Neural cell (in vitro differentiated cells): ENCODE data around the gene RIMS1. TPM values are rescaled to one million over a fixed set of nuclear protein-coding genes. Genes with fewer than 3 reads are reported as not detected.

Experiments
- H2AFZ ChIP-seq: fragments of 200-600, 300-800 bp; sonication (generic), shearing (Covaris generic); 2 replicates; pipeline ENCODE4 v1.6.0; 2014; ENCODE audit warnings: low read depth, mild to moderate bottlenecking, antibody characterized with exemption, low read length, moderate library complexity
- H3F3A ChIP-seq: fragments of 200-600 bp; shearing (Covaris generic); 2 replicates; pipeline ENCODE4 v1.6.1; 2016; ENCODE audit warnings: mild to moderate bottlenecking, moderate library complexity, mixed read lengths, antibody characterized with exemption, low read length; ENCODE audit not compliant: insufficient read depth, poor library complexity, severe bottlenecking
- H3K27ac ChIP-seq: fragments of 200-600, 300-800 bp; sonication (generic), shearing (Covaris generic); 2 replicates; pipeline ENCODE4 v1.5.1; 2014; ENCODE audit warnings: mild to moderate bottlenecking, low read length, moderate library complexity
- H3K27me3 ChIP-seq: fragments of 300-800, 200-600 bp; sonication (generic), shearing (Covaris generic); 2 replicates; pipeline ENCODE4 v1.6.0; 2014; ENCODE audit warnings: mild to moderate bottlenecking, low read depth, low read length, moderate library complexity; ENCODE audit not compliant: insufficient read depth
- H3K36me3 ChIP-seq: fragments of 300-800, 200-600 bp; sonication (generic), shearing (Covaris generic); 2 replicates; pipeline ENCODE4 v1.5.1; 2014; ENCODE audit warnings: mild to moderate bottlenecking, antibody characterized with exemption, low read length, moderate library complexity; ENCODE audit not compliant: insufficient read depth
- H3K4me2 ChIP-seq: fragments of 300-800, 200-600 bp; sonication (generic), shearing (Covaris generic); 2 replicates; pipeline ENCODE4 v1.6.0; 2014; ENCODE audit warnings: mild to moderate bottlenecking, low read length
- H3K4me3 ChIP-seq: fragments of 300-800, 200-600 bp; sonication (generic), shearing (Covaris generic); 2 replicates; pipeline ENCODE4 v1.5.1; 2014; ENCODE audit warnings: mild to moderate bottlenecking, low read length, moderate library complexity
- H3K79me2 ChIP-seq: fragments of 200-600 bp; shearing (Covaris generic); replicated peaks from 2 replicates; pipeline ENCODE4 v1.6.0; 2014; ENCODE audit warnings: mild to moderate bottlenecking, low read length, moderate library complexity; ENCODE audit not compliant: insufficient read depth
- H3K9ac ChIP-seq: fragments of 300-800, 200-600 bp; sonication (generic), shearing (Covaris generic); 2 replicates; pipeline ENCODE4 v1.6.1; 2016; ENCODE audit warnings: mild to moderate bottlenecking, low read length, mixed read lengths
- H3K9me2 ChIP-seq: fragments of 200-600 bp; shearing (Covaris generic); 2 replicates; pipeline ENCODE4 v1.6.1; 2016; ENCODE audit warnings: mild to moderate bottlenecking, low read length, mixed read lengths; ENCODE audit not compliant: insufficient read depth
- H3K9me3 ChIP-seq: fragments of 200-600, 300-800 bp; sonication (generic), shearing (Covaris generic); 2 replicates; pipeline ENCODE4 v1.6.1; 2016; ENCODE audit warnings: mild to moderate bottlenecking, mixed run types, low read length, moderate library complexity, mixed read lengths
- H4K20me1 ChIP-seq: fragments of 200-600 bp; shearing (Covaris generic); 2 replicates; pipeline ENCODE4 v1.6.1; 2016; ENCODE audit warnings: mild to moderate bottlenecking, mixed run types; ENCODE audit not compliant: insufficient read depth
- EP300 ChIP-seq: fragments of 450-650 bp; conservative IDR thresholded peaks from 2 replicates; pipeline ENCODE4 v1.6.1; 2014; ENCODE audit warnings: antibody characterized with exemption, mild to moderate bottlenecking, moderate library complexity; ENCODE audit not compliant: poor library complexity, severe bottlenecking
- EZH2 ChIP-seq: fragments of 200-600, 300-800 bp; shearing (Covaris generic), sonication (generic); IDR thresholded peaks from 2 replicates; pipeline ENCODE4 v1.6.1; 2014; ENCODE audit warnings: antibody characterized with exemption, low read length, borderline replicate concordance, mild to moderate bottlenecking; ENCODE audit not compliant: insufficient read depth, poor library complexity, severe bottlenecking
- MXI1 ChIP-seq: fragments of 450-650 bp; conservative IDR thresholded peaks from 2 replicates; pipeline ENCODE4 v1.6.1; 2014; ENCODE audit warnings: antibody characterized with exemption, mild to moderate bottlenecking; ENCODE audit not compliant: poor library complexity, severe bottlenecking
- POLR2AphosphoS5 ChIP-seq: IDR thresholded peaks from 2 replicates; pipeline ENCODE4 v1.6.1; 2012
- RAD21 ChIP-seq: fragments of 450-650 bp; conservative IDR thresholded peaks from 2 replicates; pipeline ENCODE4 v1.6.1; 2014; ENCODE audit warnings: antibody characterized with exemption, mild to moderate bottlenecking, moderate library complexity
- SMC3 ChIP-seq: fragments of 450-650 bp; conservative IDR thresholded peaks from 2 replicates; pipeline ENCODE4 v1.6.1; 2014; ENCODE audit warnings: antibody characterized with exemption, mild to moderate bottlenecking, moderate library complexity; ENCODE audit not compliant: poor library complexity
- TAF1 ChIP-seq: IDR thresholded peaks from 2 replicates; pipeline ENCODE4 v1.6.1; 2012; ENCODE audit warnings: low read depth
- polyA plus RNA-seq: library from polyadenylated mRNA; depleted of rRNA; stranded (reverse); fragments of >200 nt; gene quantifications from 2 replicates; pipeline ENCODE4 v1.2.3, GENCODE V29; 2014
- TF ChIP-seq, protein P1 (sequence below): IDR thresholded peaks from 2 replicates; pipeline ENCODE4 v1.6.1; 2012; ENCODE audit warnings: borderline replicate concordance
- TF ChIP-seq, protein P2 (sequence below): fragments of 450-650 bp; IDR thresholded peaks from 2 replicates; pipeline ENCODE4 v1.5.1; 2014; ENCODE audit warnings: antibody characterized with exemption, mild to moderate bottlenecking, moderate library complexity; ENCODE audit not compliant: poor library complexity, severe bottlenecking

RIMS1 gene
- polyA plus RNA-seq, 1 donor from 2014 or later, result 17.8 TPM

DNA sequence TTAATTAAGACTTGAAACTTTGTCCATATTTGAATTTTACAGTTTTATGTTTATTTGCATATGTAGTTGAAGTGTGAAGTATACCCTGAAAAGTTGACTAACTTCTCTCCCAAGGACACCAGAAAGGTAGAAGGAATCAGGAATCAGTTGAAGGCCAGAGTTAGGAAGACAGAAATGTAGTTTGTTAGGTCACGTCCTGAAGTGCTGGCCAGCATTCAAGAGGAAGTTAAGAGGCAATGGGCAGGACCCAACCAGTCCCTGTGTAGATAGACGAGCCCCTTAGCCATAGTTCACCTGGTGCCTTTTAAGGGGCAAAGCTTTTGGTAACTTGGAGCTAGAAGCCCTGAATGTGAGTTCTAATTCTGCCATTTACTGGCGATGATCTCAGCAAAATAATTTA, 485.1 kb downstream of the RIMS1 start:
- H3K79me2 ChIP-seq, result no peaks in the 10 kb centered on the region
- no peak overlapping the region for H3K9ac ChIP-seq
- no peaks in the 10 kb centered on the region for H3F3A ChIP-seq
- no peak overlapping the region for H3K27ac ChIP-seq
- H3K36me3 ChIP-seq, result no peaks in the 10 kb centered on the region
- no peak overlapping the region for H3K4me3 ChIP-seq
- no peak overlapping the region for H3K4me2 ChIP-seq
- no peak for TF ChIP-seq EP300
- no peak for TF ChIP-seq RAD21
- no peak for TF ChIP-seq POLR2AphosphoS5
- TF ChIP-seq, protein P1, sequence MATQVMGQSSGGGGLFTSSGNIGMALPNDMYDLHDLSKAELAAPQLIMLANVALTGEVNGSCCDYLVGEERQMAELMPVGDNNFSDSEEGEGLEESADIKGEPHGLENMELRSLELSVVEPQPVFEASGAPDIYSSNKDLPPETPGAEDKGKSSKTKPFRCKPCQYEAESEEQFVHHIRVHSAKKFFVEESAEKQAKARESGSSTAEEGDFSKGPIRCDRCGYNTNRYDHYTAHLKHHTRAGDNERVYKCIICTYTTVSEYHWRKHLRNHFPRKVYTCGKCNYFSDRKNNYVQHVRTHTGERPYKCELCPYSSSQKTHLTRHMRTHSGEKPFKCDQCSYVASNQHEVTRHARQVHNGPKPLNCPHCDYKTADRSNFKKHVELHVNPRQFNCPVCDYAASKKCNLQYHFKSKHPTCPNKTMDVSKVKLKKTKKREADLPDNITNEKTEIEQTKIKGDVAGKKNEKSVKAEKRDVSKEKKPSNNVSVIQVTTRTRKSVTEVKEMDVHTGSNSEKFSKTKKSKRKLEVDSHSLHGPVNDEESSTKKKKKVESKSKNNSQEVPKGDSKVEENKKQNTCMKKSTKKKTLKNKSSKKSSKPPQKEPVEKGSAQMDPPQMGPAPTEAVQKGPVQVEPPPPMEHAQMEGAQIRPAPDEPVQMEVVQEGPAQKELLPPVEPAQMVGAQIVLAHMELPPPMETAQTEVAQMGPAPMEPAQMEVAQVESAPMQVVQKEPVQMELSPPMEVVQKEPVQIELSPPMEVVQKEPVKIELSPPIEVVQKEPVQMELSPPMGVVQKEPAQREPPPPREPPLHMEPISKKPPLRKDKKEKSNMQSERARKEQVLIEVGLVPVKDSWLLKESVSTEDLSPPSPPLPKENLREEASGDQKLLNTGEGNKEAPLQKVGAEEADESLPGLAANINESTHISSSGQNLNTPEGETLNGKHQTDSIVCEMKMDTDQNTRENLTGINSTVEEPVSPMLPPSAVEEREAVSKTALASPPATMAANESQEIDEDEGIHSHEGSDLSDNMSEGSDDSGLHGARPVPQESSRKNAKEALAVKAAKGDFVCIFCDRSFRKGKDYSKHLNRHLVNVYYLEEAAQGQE, result no peak
- no peak for TF ChIP-seq SMC3
- TF ChIP-seq TAF1, result no peak
- TF ChIP-seq EZH2, result no peak
- TF ChIP-seq, protein P2, sequence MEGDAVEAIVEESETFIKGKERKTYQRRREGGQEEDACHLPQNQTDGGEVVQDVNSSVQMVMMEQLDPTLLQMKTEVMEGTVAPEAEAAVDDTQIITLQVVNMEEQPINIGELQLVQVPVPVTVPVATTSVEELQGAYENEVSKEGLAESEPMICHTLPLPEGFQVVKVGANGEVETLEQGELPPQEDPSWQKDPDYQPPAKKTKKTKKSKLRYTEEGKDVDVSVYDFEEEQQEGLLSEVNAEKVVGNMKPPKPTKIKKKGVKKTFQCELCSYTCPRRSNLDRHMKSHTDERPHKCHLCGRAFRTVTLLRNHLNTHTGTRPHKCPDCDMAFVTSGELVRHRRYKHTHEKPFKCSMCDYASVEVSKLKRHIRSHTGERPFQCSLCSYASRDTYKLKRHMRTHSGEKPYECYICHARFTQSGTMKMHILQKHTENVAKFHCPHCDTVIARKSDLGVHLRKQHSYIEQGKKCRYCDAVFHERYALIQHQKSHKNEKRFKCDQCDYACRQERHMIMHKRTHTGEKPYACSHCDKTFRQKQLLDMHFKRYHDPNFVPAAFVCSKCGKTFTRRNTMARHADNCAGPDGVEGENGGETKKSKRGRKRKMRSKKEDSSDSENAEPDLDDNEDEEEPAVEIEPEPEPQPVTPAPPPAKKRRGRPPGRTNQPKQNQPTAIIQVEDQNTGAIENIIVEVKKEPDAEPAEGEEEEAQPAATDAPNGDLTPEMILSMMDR, result no peak
- no peak for TF ChIP-seq MXI1
- no peaks in the 10 kb centered on the region for H3K27me3 ChIP-seq
- H4K20me1 ChIP-seq, result no peaks in the 10 kb centered on the region
- H2AFZ ChIP-seq, result no peak overlapping the region
- no peaks in the 10 kb centered on the region for H3K9me3 ChIP-seq
- no peaks in the 10 kb centered on the region for H3K9me2 ChIP-seq

DNA sequence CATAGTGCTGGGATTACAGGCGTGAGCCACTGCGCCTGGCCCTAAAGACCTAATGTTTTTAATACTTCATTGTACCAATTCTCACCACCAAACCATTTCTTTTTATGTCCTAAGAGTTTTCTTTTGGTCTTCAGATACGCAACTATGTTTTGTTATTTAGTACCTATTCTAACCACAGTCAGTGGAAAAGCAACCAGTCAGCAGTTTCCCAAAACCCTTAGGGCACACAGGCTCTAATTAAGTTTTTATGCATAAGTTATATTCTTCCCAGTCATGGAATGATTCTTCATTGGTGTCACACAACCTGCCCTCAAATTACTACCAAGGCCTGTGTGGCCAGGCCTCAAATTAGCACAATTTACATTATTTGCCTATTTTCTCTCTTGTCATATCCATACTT, 487.8 kb downstream of the RIMS1 start:
- H3K9me3 ChIP-seq, result no peaks in the 10 kb centered on the region
- H3K36me3 ChIP-seq, result no peaks in the 10 kb centered on the region
- H3K27me3 ChIP-seq, result no peaks in the 10 kb centered on the region
- no peaks in the 10 kb centered on the region for H4K20me1 ChIP-seq
- H3K79me2 ChIP-seq, result no peaks in the 10 kb centered on the region
- no peak overlapping the region for H3K27ac ChIP-seq
- no peak overlapping the region for H2AFZ ChIP-seq
- TF ChIP-seq, protein P2, result no peak
- no peak for TF ChIP-seq SMC3
- no peak for TF ChIP-seq POLR2AphosphoS5
- H3K4me3 ChIP-seq, result no peak overlapping the region
- H3K4me2 ChIP-seq, result no peak overlapping the region
- no peaks in the 10 kb centered on the region for H3K9me2 ChIP-seq
- H3K9ac ChIP-seq, result no peak overlapping the region
- no peaks in the 10 kb centered on the region for H3F3A ChIP-seq
